Parathyroid adenoma (tissue), 2 donors: ENCODE measurements around the gene TNFRSF14.
"Not testable (repeated sequence)": the region's sequence is repeated elsewhere in the genome, so short reads cannot be mapped to it uniquely, and the experiment has no call there.

Experiments used
- H2AFZ ChIP-seq: fragments of 300-600 bp; sonication (generic); one replicate; pipeline ENCODE4 v1.7.0; 2017; ENCODE audit warnings: antibody characterized with exemption, mild to moderate bottlenecking
- H3K27ac ChIP-seq: fragments of 300-600 bp; sonication (generic); one replicate; pipeline ENCODE4 v1.7.0; 2017
- H3K27me3 ChIP-seq: fragments of 300-600 bp; sonication (generic); one replicate; pipeline ENCODE4 v1.7.0; 2017; ENCODE audit warnings: low read length; ENCODE audit not compliant: control insufficient read depth, insufficient read depth
- H3K36me3 ChIP-seq: fragments of 300-600 bp; sonication (generic); one replicate; pipeline ENCODE4 v1.7.0; 2017; ENCODE audit warnings: low read length; ENCODE audit not compliant: control insufficient read depth, insufficient read depth
- H3K4me1 ChIP-seq: fragments of 300-600 bp; sonication (generic); one replicate; pipeline ENCODE4 v1.7.0; 2017; ENCODE audit warnings: control low read depth
- H3K4me2 ChIP-seq: fragments of 300-600 bp; sonication (generic); one replicate; pipeline ENCODE4 v1.7.0; 2017; ENCODE audit warnings: low read length
- H3K4me3 ChIP-seq: fragments of 300-600 bp; sonication (generic); one replicate; pipeline ENCODE4 v1.7.0; 2017; ENCODE audit warnings: low read depth, low read length
- H3K79me2 ChIP-seq: fragments of 300-600 bp; sonication (generic); one replicate; pipeline ENCODE4 v1.7.0; 2017; ENCODE audit warnings: control low read depth
- H3K9ac ChIP-seq: fragments of 300-600 bp; sonication (generic); one replicate; pipeline ENCODE4 v1.7.0; 2017; ENCODE audit warnings: mild to moderate bottlenecking
- H3K9me3 ChIP-seq: fragments of 300-600 bp; sonication (generic); one replicate; pipeline ENCODE4 v1.7.0; 2017; ENCODE audit warnings: low read length; ENCODE audit not compliant: control insufficient read depth
- TF ChIP-seq, protein P1 (sequence below): fragments of 300-600 bp; sonication (generic); IDR thresholded peaks from one replicate; pipeline ENCODE4 v1.7.0; 2017; ENCODE audit warnings: antibody characterized with exemption, mild to moderate bottlenecking
- donor health status: primary hyperparathyroidism.

TNFRSF14 gene

DNA sequence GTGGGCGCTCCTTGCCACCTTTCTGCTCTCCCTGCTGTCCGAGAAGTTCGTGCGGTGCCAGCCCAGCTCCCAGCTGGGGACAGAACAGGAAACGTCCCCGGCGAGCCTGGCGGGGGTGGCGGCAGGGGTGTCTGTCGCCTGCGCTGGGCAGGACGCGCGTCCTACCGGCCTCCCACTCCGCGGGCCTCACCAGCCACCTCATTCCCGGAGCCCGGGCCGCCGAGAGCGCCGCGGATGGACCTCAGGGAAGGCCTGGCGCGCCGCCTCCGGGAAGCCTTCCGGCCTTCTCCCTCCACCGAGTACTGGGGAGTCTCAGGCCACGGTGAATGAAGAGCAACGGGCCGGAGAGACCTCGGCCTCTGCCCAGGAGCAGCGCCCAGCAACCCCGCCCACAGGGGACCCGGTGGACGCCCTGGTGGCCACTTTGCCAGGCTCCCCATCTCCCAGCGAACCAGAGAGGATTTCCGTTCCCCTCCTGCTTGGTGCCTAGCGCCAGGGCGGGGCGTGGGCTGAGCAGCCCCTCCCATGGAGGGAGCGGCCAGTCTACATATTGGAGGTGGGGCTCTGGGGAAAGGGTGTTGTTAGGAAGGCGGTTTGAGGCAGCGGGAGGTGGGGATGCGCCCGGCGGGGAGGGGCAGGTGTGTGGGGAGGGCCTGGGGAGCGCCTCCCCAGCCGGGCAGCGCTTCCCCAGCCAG lies 9.5 kb upstream of the TNFRSF14 start:
- Histone ChIP-seq H3K36me3 (no peaks in the 10 kb centered on the region), H3K4me2 (peak overlapping the region; percentile 74), H3K9me3 (no peaks in the 10 kb centered on the region), H3K79me2 (no peaks in the 10 kb centered on the region), H3K4me1 (peaks cover 12% of the 10 kb centered on the region), H3K4me3 (peak overlapping the region; percentile 53), H3K27ac (peak overlapping the region; percentile 95), H3K9ac (no peak overlapping the region), H2AFZ (peak overlapping the region; percentile 62), H3K27me3 (no peaks in the 10 kb centered on the region)
- TF ChIP-seq, protein P1, sequence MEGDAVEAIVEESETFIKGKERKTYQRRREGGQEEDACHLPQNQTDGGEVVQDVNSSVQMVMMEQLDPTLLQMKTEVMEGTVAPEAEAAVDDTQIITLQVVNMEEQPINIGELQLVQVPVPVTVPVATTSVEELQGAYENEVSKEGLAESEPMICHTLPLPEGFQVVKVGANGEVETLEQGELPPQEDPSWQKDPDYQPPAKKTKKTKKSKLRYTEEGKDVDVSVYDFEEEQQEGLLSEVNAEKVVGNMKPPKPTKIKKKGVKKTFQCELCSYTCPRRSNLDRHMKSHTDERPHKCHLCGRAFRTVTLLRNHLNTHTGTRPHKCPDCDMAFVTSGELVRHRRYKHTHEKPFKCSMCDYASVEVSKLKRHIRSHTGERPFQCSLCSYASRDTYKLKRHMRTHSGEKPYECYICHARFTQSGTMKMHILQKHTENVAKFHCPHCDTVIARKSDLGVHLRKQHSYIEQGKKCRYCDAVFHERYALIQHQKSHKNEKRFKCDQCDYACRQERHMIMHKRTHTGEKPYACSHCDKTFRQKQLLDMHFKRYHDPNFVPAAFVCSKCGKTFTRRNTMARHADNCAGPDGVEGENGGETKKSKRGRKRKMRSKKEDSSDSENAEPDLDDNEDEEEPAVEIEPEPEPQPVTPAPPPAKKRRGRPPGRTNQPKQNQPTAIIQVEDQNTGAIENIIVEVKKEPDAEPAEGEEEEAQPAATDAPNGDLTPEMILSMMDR = peak; percentile 19

DNA sequence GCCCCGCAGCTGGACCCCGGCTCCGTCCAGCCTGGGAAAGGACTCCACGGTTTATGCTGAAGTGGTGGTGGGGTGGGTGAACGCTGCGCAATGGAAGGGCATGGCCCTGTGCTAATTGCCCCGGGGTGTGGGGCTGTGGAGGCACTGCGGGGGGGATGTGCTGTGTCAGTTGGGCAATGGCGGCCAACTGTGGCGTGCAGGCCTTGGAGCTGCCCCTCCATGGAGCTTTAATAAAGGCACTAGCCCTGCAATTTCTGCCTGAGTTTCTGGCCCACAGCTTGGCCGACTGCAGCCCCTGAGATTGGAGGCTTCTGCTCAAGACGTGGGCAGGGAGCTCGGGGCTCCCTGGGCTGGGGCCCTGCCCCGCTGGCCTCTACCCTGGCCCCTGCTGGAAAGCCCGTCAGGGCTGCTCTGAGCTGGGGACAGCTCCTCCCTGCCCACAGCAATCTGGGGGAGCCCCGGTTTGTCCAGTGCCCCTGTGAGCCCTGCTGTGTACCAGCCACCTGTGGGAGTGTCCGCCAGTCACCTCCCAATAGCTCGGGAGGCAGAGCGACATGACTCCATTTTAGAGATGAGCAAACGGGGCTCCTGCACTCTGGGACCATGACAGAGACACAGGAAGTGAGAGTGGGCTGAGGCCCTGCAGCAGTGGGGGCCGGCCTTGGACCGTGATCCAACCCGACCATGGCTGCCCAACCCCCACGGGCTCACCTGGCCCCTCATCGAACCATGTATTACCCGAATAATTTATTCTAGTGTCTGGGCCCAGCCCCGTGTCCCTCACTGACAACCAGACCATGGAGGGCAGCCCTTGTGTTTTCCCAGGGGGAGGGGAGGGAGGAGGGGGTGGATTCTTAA lies 8.7 kb upstream of the TNFRSF14 start:
- Histone ChIP-seq H3K27me3 (no peaks in the 10 kb centered on the region), H3K9me3 (no peaks in the 10 kb centered on the region), H3K9ac (no peak overlapping the region), H2AFZ (peak overlapping the region; percentile 62), H3K27ac (peak overlapping the region; percentile 95), H3K4me1 (peaks cover 12% of the 10 kb centered on the region), H3K4me3 (peak overlapping the region; percentile 53), H3K36me3 (no peaks in the 10 kb centered on the region), H3K4me2 (peak overlapping the region; percentile 74), H3K79me2 (no peaks in the 10 kb centered on the region)
- TF ChIP-seq, protein P1 = no peak

DNA sequence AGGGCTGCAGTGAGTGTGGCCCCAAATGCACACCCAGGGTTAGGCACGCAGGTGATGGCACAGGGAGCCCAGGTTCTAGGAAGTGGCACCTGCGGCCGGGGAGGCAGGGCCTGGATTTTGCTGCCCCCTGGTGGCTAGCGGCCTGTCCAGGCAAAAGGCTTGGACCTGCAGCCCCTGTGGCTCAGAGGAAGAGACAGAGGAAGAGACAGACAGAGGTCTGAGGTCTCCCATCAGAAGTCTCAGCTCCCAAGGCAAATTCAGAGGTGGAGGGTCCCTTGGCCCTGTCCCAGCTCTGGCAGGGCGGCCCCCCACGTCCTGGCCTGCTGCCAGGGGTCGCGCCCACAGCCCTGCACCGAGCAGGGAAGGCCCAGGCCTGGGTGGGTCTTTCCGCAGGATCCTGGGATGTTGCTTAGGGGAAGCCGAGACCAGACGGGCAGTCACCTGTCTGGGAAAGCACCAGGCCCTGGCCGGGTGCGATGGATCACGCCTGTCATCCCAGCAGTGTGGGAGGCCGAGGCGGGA lies 8.0 kb upstream of the TNFRSF14 start:
- peak overlapping the region; percentile 88 for H3K4me2 ChIP-seq
- H3K79me2 ChIP-seq = no peaks in the 10 kb centered on the region
- peak overlapping the region; percentile 95 for H3K27ac ChIP-seq
- H3K4me1 ChIP-seq = peaks cover 12% of the 10 kb centered on the region
- no peaks in the 10 kb centered on the region for H3K27me3 ChIP-seq
- H3K9ac ChIP-seq = no peak overlapping the region
- TF ChIP-seq, protein P1 = peak; percentile 79
- H2AFZ ChIP-seq = peak overlapping the region; percentile 41
- no peaks in the 10 kb centered on the region for H3K9me3 ChIP-seq
- no peaks in the 10 kb centered on the region for H3K36me3 ChIP-seq
- peak overlapping the region; percentile 45 for H3K4me3 ChIP-seq

DNA sequence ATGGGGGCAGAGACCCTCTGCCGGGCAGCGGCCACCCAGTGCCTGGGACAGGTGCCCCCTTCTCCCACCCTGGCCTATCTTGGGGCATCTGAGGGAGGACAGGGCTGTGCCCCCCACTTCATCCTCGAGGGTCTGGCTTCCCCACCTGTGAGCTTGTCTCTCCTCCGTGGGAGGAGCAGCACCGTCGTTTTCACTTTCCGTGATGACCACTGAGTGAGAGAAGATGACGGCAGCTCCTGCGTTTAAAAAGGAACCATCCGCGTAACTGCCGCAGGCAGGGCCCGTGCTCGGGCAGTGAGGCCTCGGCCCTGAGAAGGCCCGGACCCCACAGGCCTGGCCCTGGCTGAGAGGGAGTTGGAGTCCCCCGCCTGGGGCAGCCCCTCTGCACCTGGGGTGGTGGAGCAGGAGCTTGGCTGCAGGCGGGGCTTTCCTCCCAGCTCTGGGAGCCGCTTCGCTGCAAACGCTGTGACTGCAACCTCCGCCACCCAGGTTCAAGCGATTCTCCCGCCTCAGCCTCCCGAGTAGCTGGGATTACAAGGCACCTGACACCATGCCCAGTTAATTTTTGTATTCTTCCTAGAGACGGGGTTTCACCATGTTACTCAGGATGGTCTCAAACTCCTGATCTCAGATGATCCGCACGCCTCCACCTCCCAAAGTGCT lies 6.7 kb upstream of the TNFRSF14 start:
- H3K36me3 ChIP-seq, H3K9me3 ChIP-seq, H3K27me3 ChIP-seq, H3K9ac ChIP-seq, H3K79me2 ChIP-seq, H2AFZ ChIP-seq: not testable (repeated sequence)
- H3K4me3 ChIP-seq = peak overlapping the region; percentile 45
- peak overlapping the region; percentile 68 for H3K4me2 ChIP-seq
- peak overlapping the region; percentile 95 for H3K27ac ChIP-seq
- peaks cover 12% of the 10 kb centered on the region for H3K4me1 ChIP-seq

DNA sequence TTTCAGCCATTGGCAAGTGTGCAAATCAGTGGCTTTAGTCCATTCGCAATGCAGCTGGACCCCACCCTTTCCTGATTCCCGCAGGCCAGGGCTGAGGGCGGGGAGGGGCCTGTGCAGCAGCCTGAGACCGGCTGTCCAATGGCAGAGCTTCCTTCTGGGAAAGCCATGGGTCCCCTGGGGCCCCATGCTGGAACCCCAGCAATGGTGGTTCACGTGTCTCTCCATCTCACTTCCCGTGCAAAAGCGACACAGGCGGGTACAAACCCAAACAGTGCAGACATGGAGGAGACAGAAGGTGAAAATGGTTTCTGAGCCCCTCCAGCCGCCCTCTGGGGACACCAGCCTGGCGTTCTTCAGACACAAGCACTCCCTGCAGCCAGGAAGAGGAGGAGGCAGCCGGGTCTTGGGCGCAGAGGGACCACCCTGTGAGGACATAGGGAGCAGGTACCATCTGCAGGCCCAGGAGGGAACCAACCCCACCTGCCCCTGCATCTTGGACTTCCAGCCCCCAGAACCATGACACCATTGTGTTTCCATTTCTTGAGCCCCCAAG lies 5.8 kb upstream of the TNFRSF14 start:
- not testable (repeated sequence) for H3K9me3 ChIP-seq, H3K4me3 ChIP-seq, H3K27ac ChIP-seq, H2AFZ ChIP-seq, H3K9ac ChIP-seq, H3K27me3 ChIP-seq, H3K36me3 ChIP-seq, H3K79me2 ChIP-seq, H3K4me2 ChIP-seq
- H3K4me1 ChIP-seq = peaks cover 14% of the 10 kb centered on the region

DNA sequence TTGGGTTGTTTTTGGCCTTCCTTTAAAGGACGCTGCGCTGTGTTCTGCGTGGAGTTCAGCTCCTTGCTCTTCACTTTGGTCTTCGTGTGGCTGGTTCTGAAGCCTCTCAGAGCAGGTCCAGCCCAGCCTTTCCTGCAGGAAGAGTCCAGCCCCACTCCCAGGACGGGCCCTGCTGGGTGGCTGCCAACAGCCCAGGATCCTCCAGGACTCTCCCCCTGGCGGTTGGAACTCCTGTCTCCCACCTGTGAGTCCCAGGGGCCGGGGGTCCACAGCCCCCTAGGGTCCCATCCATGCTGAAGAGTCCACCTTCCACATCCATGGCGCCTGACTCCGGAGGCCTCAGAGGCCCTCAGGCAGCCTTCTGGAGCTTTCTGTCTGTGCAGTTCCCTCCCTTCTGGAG lies 4.6 kb upstream of the TNFRSF14 start:
- not testable (repeated sequence) for H3K79me2 ChIP-seq, H2AFZ ChIP-seq, H3K36me3 ChIP-seq, H3K4me1 ChIP-seq, H3K4me3 ChIP-seq, H3K9me3 ChIP-seq, H3K27ac ChIP-seq, H3K9ac ChIP-seq, H3K27me3 ChIP-seq, H3K4me2 ChIP-seq
